ES-I3 (cell line): ENCODE measurements around the gene CATSPERE.
"Not testable (repeated sequence)": the region's sequence is repeated elsewhere in the genome, so short reads cannot be mapped to it uniquely, and the experiment has no call there.

ENCODE experiments used
- H3K36me3 ChIP-seq: 2 replicates; pipeline ENCODE4 v1.6.1; 2013; ENCODE audit warnings: mild to moderate bottlenecking, low read length, control low read depth, moderate library complexity; ENCODE audit not compliant: insufficient read depth
- H3K4me1 ChIP-seq: 2 replicates; pipeline ENCODE4 v1.6.1; 2013; ENCODE audit warnings: mild to moderate bottlenecking, control low read depth, low read length; ENCODE audit not compliant: insufficient read depth
- H3K9ac ChIP-seq: 2 replicates; pipeline ENCODE4 v1.6.1; 2013; ENCODE audit warnings: low read depth, mild to moderate bottlenecking, low read length, moderate library complexity
- H3K9me3 ChIP-seq: 2 replicates; pipeline ENCODE4 v1.6.1; 2013; ENCODE audit warnings: mild to moderate bottlenecking, low read length, moderate library complexity; ENCODE audit not compliant: control insufficient read depth, insufficient read depth

CATSPERE gene

GRCh38 chr1:244545511-244545910 is 84.4 kb downstream of the CATSPERE start:
- Histone ChIP-seq H3K4me1 (no peaks in the 10 kb centered on the region), H3K36me3 (no peaks in the 10 kb centered on the region), H3K9ac (no peak overlapping the region), H3K9me3 (no peaks in the 10 kb centered on the region)

GRCh38 chr1:244548558-244549115 is 87.6 kb downstream of the CATSPERE start:
- Histone ChIP-seq H3K4me1 (no peaks in the 10 kb centered on the region), H3K36me3 (no peaks in the 10 kb centered on the region), H3K9ac (no peak overlapping the region), H3K9me3 (no peaks in the 10 kb centered on the region)

- no peaks in the 10 kb centered on the region for H3K36me3 ChIP-seq
- H3K9me3 ChIP-seq: peaks cover 4% of the 10 kb centered on the region; the same call in 1 of the 2 replicates
- no peak overlapping the region for H3K9ac ChIP-seq
- no peaks in the 10 kb centered on the region for H3K4me1 ChIP-seq
Measured at GRCh38 chr1:244552336-244552735, 91.3 kb downstream of the CATSPERE start.

- Histone ChIP-seq H3K4me1 (no peaks in the 10 kb centered on the region), H3K36me3 (no peaks in the 10 kb centered on the region)
Measured at GRCh38 chr1:244556263-244556662, 95.2 kb downstream of the CATSPERE start.

GRCh38 chr1:244557565-244557964 is 96.5 kb downstream of the CATSPERE start:
- no peaks in the 10 kb centered on the region for H3K4me1 ChIP-seq
- H3K9ac ChIP-seq: no peak overlapping the region
- H3K36me3 ChIP-seq: no peaks in the 10 kb centered on the region
- peaks cover 4% of the 10 kb centered on the region; the same call in 1 of the 2 replicates for H3K9me3 ChIP-seq

More at GRCh38 chr1:244556263-244556662, 95.2 kb downstream of the CATSPERE start:
- no peak overlapping the region for H3K9ac ChIP-seq
- H3K9me3 ChIP-seq: peaks cover 4% of the 10 kb centered on the region; the same call in 1 of the 2 replicates

GRCh38 chr1:244559561-244559960 is 98.5 kb downstream of the CATSPERE start:
- no peaks in the 10 kb centered on the region for H3K4me1 ChIP-seq
- H3K9me3 ChIP-seq: peaks cover 4% of the 10 kb centered on the region; the same call in 1 of the 2 replicates
- no peaks in the 10 kb centered on the region for H3K36me3 ChIP-seq
- H3K9ac ChIP-seq: no peak overlapping the region

- not testable (repeated sequence) for H3K4me1 ChIP-seq, H3K9ac ChIP-seq, H3K9me3 ChIP-seq, H3K36me3 ChIP-seq
Measured at GRCh38 chr1:244562877-244563276, 101.8 kb downstream of the CATSPERE start.

GRCh38 chr1:244573768-244574167 is 112.7 kb downstream of the CATSPERE start:
- H3K4me1 ChIP-seq: no peaks in the 10 kb centered on the region
- H3K36me3 ChIP-seq: no peaks in the 10 kb centered on the region
- H3K9me3 ChIP-seq: peaks cover 30% of the 10 kb centered on the region
- H3K9ac ChIP-seq: no peak overlapping the region

- Histone ChIP-seq H3K4me1 (no peaks in the 10 kb centered on the region), H3K9ac (no peak overlapping the region), H3K36me3 (no peaks in the 10 kb centered on the region), H3K9me3 (peaks cover 30% of the 10 kb centered on the region)
Measured at GRCh38 chr1:244576259-244576892, 115.3 kb downstream of the CATSPERE start.

- H3K9ac ChIP-seq, H3K4me1 ChIP-seq, H3K36me3 ChIP-seq: not testable (repeated sequence)
- peaks cover 27% of the 10 kb centered on the region for H3K9me3 ChIP-seq
Measured at GRCh38 chr1:244578205-244578604, 117.1 kb downstream of the CATSPERE start.

- no peaks in the 10 kb centered on the region for H3K36me3 ChIP-seq
- H3K4me1 ChIP-seq: no peaks in the 10 kb centered on the region
- no peak overlapping the region for H3K9ac ChIP-seq
- no peaks in the 10 kb centered on the region; the same call in none of the 2 replicates for H3K9me3 ChIP-seq
Measured at GRCh38 chr1:244583358-244583982, 122.4 kb downstream of the CATSPERE start.

- Histone ChIP-seq H3K36me3 (no peaks in the 10 kb centered on the region), H3K9ac (no peak overlapping the region), H3K4me1 (no peaks in the 10 kb centered on the region), H3K9me3 (no peaks in the 10 kb centered on the region)
Measured at GRCh38 chr1:244585867-244586266, 124.8 kb downstream of the CATSPERE start.

GRCh38 chr1:244590670-244591069 is 129.6 kb downstream of the CATSPERE start:
- H3K9me3 ChIP-seq: no peaks in the 10 kb centered on the region
- H3K36me3 ChIP-seq: no peaks in the 10 kb centered on the region
- H3K9ac ChIP-seq: no peak overlapping the region
- H3K4me1 ChIP-seq: no peaks in the 10 kb centered on the region

- H3K9me3 ChIP-seq: no peaks in the 10 kb centered on the region
- H3K4me1 ChIP-seq: no peaks in the 10 kb centered on the region
- no peak overlapping the region for H3K9ac ChIP-seq
- H3K36me3 ChIP-seq: no peaks in the 10 kb centered on the region
Measured at GRCh38 chr1:244598611-244599010, 137.5 kb downstream of the CATSPERE start.

- Histone ChIP-seq H3K36me3 (no peaks in the 10 kb centered on the region), H3K9me3 (no peaks in the 10 kb centered on the region), H3K4me1 (no peaks in the 10 kb centered on the region), H3K9ac (no peak overlapping the region)
Measured at GRCh38 chr1:244599937-244600350, 138.9 kb downstream of the CATSPERE start.
